ENCODE measurements around the gene CDCA7L. TPM values are rescaled to one million over a fixed set of nuclear protein-coding genes. Genes with fewer than 3 reads are reported as not detected.
"Not testable (repeated sequence)": the region's sequence is repeated elsewhere in the genome, so short reads cannot be mapped to it uniquely, and the experiment has no call there.

CDCA7L gene
- total and polyA plus RNA-seq, 2 donors = 7.8 to 48.9 TPM

DNA sequence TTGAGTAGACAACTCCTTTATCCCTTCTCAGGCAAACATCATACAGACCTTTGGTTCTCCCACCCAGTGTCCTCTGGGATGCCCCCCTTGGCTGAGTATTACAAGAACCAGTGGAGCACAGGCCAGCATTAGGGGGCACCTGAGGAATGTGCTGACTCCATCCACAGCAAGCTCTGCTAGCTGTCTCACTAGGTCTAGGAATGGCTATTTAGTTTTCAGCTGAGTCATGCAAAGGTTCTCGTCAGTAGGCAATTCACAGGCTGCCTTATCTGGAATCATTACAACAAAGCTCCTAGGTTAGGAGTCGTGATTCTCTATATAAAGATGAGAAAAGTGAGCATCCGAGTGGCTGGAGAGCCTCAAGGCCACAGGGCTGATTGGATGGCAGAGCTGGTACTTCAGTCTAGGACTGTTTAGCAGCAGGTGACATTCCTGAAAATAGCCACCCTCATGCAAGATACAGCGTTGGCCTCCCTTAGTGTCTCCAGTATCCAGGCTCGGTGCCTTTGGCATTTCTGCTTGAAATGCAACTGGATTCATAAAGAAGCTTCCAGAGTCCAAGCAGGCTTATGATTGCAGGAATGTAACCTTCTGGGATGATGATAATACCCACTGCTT is 75.8 kb downstream of the CDCA7L start:
- Histone ChIP-seq H3K4me3 (ENCODE audit: low read depth, low read length) (no peak overlapping the region), H3K36me3 (ENCODE audit: insufficient read depth) (no peaks in the 10 kb centered on the region), H3K27ac (ENCODE audit: low read depth) (no peak overlapping the region), H3K4me1 (ENCODE audit: insufficient read depth) (no peaks in the 10 kb centered on the region)
- 56% methylated on average over 5 of the region's 5 CpGs for WGBS
- DNase-seq (ENCODE audit: extremely low spot score) = no peak

DNA sequence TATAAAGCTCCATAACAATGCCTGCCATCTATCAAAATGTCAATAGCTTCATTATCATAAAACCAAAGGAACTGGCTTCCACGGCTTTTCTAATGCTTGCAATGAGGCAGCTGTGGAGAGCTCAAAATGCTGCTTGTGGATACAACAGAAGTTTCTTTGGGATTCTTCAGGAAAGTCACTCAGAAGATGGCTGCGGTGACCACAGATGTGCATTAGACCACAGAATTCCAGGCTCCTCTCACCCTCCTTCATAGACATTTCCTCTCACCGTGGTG is 77.2 kb downstream of the CDCA7L start:
- DNase-seq (ENCODE audit: extremely low spot score) = no peak
- Histone ChIP-seq H3K4me3 (ENCODE audit: low read depth, low read length) (no peak overlapping the region), H3K36me3 (ENCODE audit: insufficient read depth) (no peaks in the 10 kb centered on the region), H3K27ac (ENCODE audit: low read depth) (no peak overlapping the region), H3K4me1 (ENCODE audit: insufficient read depth) (no peaks in the 10 kb centered on the region)
- 59% methylated on average over 3 of the region's 3 CpGs for WGBS

DNA sequence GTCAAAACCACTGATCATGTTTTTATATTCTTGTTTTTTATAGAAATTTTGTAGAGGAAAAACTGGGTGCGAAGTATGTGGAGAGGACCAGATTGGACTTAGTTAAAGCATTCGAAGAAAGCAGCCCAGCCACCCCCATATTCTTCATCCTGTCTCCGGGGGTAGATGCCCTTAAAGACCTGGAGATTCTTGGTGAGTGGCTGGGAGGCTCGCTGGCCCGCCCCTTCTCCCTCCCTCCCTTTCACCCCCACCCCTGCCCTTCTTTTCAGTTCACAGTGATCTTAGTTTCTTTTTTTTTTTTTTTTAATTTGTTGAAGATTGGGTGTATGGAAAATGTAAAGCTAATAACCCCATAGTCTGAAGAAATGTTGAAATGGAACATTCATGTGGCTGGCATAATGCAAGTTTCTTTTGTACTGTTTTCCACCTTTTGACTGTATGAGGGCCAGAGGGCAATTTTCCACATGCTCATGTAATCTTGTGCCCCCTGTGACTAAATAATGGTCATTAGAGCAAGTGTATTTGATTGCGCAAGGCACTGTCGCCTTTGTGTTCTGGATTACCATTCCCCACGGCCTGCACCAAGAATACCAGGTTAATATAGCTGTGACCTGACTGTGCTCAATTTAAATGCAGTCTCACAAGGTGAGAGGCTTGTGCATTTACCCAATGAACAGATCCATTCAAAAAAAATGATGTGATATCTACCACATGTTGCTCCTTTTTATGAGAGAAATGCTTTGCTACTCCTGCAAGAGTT is 77.7 kb downstream of the CDCA7L start:
- H3K4me3 ChIP-seq (ENCODE audit: low read depth, low read length) = no peak overlapping the region

DNA sequence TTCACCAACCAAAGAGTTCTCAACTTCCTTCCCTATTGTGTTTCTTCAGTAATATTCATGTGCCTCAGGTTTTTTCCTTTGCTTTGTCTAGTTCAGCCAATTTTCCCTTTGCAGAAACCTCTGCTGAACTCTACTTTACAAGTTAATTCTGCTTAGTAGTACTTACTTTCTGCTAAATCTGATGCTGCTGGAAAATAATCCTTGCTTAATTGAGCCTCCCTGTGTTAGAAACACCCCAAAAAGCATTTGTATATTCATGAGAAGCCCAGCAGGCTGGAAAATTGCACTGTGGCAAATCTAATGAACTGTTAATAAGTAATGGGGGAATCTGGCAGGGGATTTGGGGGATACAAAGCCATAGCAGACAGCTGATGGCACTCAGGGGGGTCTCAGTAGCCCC is 78.5 kb downstream of the CDCA7L start:
- DNase-seq (ENCODE audit: extremely low spot score) = no peak
- Histone ChIP-seq H3K4me3 (ENCODE audit: low read depth, low read length) (no peak overlapping the region), H3K36me3 (ENCODE audit: insufficient read depth) (no peaks in the 10 kb centered on the region), H3K27ac (ENCODE audit: low read depth) (no peak overlapping the region), H3K4me1 (ENCODE audit: insufficient read depth) (no peaks in the 10 kb centered on the region)

More for the DNA sequence above, 77.7 kb downstream of the CDCA7L start:
- no peak overlapping the region for H3K27ac ChIP-seq (ENCODE audit: low read depth)
- H3K4me1 ChIP-seq (ENCODE audit: insufficient read depth) = no peaks in the 10 kb centered on the region
- no peak for DNase-seq (ENCODE audit: extremely low spot score)
- WGBS = 82% methylated on average over 8 of the region's 8 CpGs
- no peaks in the 10 kb centered on the region for H3K36me3 ChIP-seq (ENCODE audit: insufficient read depth)

DNA sequence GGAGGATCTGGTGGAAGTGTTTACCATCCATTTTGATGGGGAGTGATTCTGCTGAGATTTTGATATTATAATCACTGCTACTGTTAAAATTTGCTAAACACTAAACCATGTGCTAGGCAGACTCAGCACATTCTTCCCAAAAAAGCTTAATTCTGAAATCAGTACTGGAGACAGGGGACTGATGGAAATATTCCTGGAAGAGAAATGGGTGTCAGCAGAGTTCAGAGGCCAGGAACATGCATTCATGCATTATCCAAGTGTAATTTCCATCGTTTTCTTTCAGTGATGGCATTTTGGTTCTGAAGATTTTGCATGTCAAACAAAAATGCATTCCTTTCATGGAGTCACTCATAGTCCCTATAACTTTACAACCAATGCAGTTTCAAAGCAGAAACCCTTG is 79.0 kb downstream of the CDCA7L start:
- H3K4me1 ChIP-seq (ENCODE audit: insufficient read depth) = no peaks in the 10 kb centered on the region
- WGBS = 52% methylated on average over 1 of the region's 1 CpG
- no peaks in the 10 kb centered on the region for H3K36me3 ChIP-seq (ENCODE audit: insufficient read depth)
- no peak overlapping the region for H3K4me3 ChIP-seq (ENCODE audit: low read depth, low read length)
- no peak for DNase-seq (ENCODE audit: extremely low spot score)
- H3K27ac ChIP-seq (ENCODE audit: low read depth) = no peak overlapping the region

GRCh38 chr7:21865631-21866204 is 80.0 kb downstream of the CDCA7L start:
- not testable (repeated sequence) for H3K27ac ChIP-seq (ENCODE audit: low read depth); H3K4me3 ChIP-seq (ENCODE audit: low read depth, low read length); H3K4me1 ChIP-seq (ENCODE audit: insufficient read depth); H3K36me3 ChIP-seq (ENCODE audit: insufficient read depth); DNase-seq (ENCODE audit: extremely low spot score)
- 41% methylated on average over 7 of the region's 7 CpGs for WGBS

DNA sequence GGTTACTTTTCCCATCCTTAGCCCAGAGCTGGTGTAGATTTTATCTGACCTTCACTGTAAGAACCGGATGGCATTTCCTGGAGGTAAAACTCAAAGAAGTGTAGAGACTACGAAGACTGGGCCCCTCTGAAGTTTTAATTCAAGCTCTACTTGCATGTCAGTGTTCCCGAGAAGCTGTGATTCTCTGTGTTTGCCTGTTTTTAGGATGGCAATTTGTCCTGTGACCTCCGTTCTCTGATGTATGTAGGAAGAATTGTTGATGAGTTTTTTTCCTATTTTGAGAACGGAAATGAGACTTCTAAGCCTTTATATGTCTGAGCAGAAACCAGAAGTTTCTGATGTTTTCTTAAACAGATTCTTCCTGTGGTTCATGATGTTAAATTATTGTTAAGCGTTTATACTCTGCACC is 94.1 kb downstream of the CDCA7L start:
- Histone ChIP-seq H3K4me1 (ENCODE audit: insufficient read depth) (no peaks in the 10 kb centered on the region), H3K4me3 (ENCODE audit: low read depth, low read length) (no peak overlapping the region), H3K27ac (ENCODE audit: low read depth) (no peak overlapping the region), H3K36me3 (ENCODE audit: insufficient read depth) (no peaks in the 10 kb centered on the region)
- DNase-seq (ENCODE audit: extremely low spot score) = no peak
- WGBS = 56% methylated on average over 6 of the region's 6 CpGs

Data from urinary bladder (tissue), 4 donors.